Thyroid gland (tissue), 4 donors: ENCODE results near the gene P4HA2.

Experiments
- POLR2A ChIP-seq, 2 donors: fragments of 450-650 bp; IDR thresholded peaks; one replicate each; pipeline ENCODE4 v1.6.1; 2017; ENCODE audit warnings: antibody characterized with exemption in 2 of 2, mild to moderate bottlenecking in 2 of 2, moderate library complexity in 1 of 2
- TF ChIP-seq, protein P1 (sequence below), 6 experiments: fragments of 200-600 bp in 3 of 6; fragments of 450-650 bp in 3 of 6; sonication (generic) in 3 of 6; IDR thresholded peaks; one replicate each; pipeline ENCODE4 v1.5.1; 2016 to 2019; ENCODE audit warnings: antibody characterized with exemption in 6 of 6, mild to moderate bottlenecking in 2 of 6, inconsistent platforms in 1 of 6, moderate library complexity in 1 of 6

DNA sequence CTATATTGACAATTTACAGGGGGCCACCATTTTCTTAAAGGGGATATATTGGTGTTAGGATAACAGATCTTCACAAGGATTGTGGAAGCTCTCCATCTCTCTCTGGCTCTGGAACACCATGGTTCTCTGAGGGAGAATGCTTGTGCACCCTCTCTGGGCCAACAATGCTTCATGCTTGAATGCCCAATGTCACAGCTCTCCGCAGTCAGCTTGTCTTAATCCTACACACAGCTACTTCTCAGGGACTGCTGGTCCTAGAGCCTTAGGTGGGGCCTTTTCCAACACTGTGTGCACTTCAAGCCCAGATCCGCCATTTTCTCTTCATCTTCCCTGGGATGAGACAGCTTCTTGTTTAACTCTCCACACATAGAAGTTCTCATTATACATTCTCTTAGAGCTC lies 22.9 kb upstream of the P4HA2 start:
- TF ChIP-seq, protein P1, sequence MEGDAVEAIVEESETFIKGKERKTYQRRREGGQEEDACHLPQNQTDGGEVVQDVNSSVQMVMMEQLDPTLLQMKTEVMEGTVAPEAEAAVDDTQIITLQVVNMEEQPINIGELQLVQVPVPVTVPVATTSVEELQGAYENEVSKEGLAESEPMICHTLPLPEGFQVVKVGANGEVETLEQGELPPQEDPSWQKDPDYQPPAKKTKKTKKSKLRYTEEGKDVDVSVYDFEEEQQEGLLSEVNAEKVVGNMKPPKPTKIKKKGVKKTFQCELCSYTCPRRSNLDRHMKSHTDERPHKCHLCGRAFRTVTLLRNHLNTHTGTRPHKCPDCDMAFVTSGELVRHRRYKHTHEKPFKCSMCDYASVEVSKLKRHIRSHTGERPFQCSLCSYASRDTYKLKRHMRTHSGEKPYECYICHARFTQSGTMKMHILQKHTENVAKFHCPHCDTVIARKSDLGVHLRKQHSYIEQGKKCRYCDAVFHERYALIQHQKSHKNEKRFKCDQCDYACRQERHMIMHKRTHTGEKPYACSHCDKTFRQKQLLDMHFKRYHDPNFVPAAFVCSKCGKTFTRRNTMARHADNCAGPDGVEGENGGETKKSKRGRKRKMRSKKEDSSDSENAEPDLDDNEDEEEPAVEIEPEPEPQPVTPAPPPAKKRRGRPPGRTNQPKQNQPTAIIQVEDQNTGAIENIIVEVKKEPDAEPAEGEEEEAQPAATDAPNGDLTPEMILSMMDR (IDR thresholded peaks at IDR 0.05) = no peak
- TF ChIP-seq POLR2A (IDR thresholded peaks at IDR 0.05) = no peak
